ENCODE data around the gene SP100.
"Not testable (repeated sequence)": the region's sequence is repeated elsewhere in the genome, so short reads cannot be mapped to it uniquely, and the experiment has no call there.

Gene SP100

GRCh38 chr2:230419181-230419580 lies 3.2 kb downstream of the SP100 start:
- no peak for DNase-seq (ENCODE audit: low spot score)

- DNase-seq (ENCODE audit: low spot score), result no peak
Observed at GRCh38 chr2:230422149-230422548, 6.1 kb downstream of the SP100 start.

GRCh38 chr2:230423851-230424458 lies 8.0 kb downstream of the SP100 start:
- DNase-seq (ENCODE audit: low spot score), result no peak

- DNase-seq (ENCODE audit: low spot score), result no peak
Observed at GRCh38 chr2:230425377-230425776, 9.4 kb downstream of the SP100 start.

DNA sequence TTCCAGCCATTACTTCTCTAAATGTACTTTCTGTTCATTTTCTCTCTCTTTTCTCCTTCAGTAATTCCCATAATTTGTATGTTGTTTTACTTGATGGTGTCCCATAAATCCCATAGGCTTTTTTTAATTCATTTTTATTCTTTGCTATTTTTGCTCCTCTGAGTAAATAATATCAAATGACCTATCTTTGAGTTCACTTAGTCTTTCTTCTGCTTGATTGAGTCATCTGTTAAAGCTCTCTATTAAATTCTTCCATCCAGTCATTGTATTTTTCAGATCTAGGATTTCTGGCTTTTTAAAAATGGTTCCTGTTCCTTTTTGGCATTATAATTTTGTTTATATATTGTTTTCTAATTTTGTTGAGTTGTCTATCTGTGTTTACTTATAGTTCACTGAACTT lies 13.5 kb downstream of the SP100 start:
- DNase-seq (ENCODE audit: low spot score), result no peak

DNA sequence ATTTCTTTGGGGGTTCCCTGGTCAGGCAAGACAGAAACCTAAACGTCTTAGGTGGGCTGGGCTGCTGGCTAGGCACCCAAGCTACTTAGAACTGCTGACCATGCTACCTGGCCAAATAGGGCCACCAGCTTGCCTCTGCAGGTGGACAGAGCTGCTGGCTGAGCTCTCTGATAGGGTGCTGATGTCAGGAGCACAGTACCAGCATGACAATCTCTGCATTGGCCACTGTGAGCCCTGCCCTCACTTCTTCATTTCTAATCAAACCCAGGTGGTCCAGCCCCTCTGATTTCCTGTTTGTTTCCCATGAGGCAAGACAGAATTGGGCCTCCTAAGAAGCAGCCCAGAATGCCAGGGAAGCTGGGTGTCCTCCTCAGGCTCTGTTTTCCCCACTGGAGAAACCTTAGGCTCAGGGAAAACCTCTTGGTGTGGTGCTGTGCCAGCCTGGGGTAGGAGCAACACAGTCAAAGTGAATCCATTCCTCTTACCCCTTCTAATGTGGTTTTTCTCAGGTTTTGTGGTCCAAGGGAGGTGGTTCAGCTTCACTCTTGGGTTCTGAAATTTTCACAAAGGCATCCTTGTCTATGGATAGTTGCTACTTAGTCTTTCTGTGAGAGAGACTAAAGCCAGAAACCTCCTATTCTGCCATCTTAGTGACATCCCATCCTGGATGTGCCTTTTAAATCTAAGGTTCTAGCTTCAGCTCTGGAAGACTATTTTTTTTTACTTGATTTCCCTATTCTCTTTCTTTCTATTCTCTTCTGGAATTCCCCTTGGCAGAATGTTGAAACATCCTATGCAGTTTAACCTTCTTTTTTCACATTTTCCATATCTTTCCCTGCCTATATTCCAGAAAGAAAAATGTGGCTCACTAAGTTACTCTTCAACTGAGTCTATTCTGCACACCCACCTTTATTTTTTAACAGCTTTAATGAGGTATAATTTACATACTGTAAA lies 15.2 kb downstream of the SP100 start:
- DNase-seq (ENCODE audit: low spot score), result no peak

GRCh38 chr2:230434677-230435324 lies 18.8 kb downstream of the SP100 start:
- no peak for DNase-seq (ENCODE audit: low spot score)

GRCh38 chr2:230435431-230435830 lies 19.4 kb downstream of the SP100 start:
- no peak for DNase-seq (ENCODE audit: low spot score)

DNA sequence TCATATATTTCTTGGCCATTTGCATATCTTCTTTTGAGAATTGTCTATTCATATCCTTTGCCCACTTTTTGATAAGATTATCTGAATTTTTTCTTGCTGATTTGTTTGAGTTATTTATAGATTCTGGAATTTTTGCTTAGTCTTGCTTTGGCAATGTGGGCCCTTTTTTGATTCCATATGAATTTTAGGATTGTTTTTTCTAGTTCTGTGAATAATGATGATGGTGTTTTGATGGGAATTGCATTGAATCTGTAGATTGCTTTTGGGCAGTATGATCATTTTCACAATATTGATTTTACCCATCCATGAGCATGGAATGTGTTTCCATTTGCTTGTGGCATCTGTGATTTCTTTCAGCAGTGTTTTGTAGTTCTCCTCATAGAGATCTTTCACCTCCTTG lies 23.1 kb downstream of the SP100 start:
- not testable (repeated sequence) for DNase-seq (ENCODE audit: low spot score)

DNA sequence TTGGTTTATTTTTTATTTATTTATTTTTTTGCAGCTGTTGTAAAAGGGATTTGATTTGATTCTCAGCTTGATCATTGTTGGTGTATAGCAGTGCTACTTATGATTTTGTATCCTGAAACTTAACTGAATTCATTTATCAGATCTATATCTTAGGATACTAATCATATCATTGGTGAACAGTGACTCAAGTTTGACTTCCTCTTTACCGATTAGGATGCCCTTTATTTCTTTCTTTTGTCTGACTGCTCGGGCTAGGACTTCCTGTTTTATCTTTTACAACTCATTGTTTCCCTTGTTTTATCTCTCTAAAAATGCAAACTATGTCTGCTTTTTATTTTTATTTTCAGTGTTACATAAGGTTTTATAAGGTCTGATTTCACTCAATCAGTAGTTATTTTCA lies 23.6 kb downstream of the SP100 start:
- no peak for DNase-seq (ENCODE audit: low spot score)

GRCh38 chr2:230441227-230441897 lies 25.4 kb downstream of the SP100 start:
- DNase-seq (ENCODE audit: low spot score), result no peak

- no peak for DNase-seq (ENCODE audit: low spot score)
Observed at GRCh38 chr2:230443541-230443940, 27.5 kb downstream of the SP100 start.

- DNase-seq (ENCODE audit: low spot score), result no peak
Observed at GRCh38 chr2:230444832-230445231, 28.8 kb downstream of the SP100 start.

- DNase-seq (ENCODE audit: low spot score), result no peak
Observed at GRCh38 chr2:230447036-230447435, 31.0 kb downstream of the SP100 start.

GRCh38 chr2:230447455-230448451 lies 31.8 kb downstream of the SP100 start:
- no peak for DNase-seq (ENCODE audit: low spot score)

- no peak for DNase-seq (ENCODE audit: low spot score)
Observed at GRCh38 chr2:230449901-230450467, 34.0 kb downstream of the SP100 start.

GRCh38 chr2:230453006-230453405 lies 37.0 kb downstream of the SP100 start:
- DNase-seq (ENCODE audit: low spot score), result no peak

- no peak for DNase-seq (ENCODE audit: low spot score)
Observed at GRCh38 chr2:230455005-230455684, 39.1 kb downstream of the SP100 start.

- no peak for DNase-seq (ENCODE audit: low spot score)
Observed at GRCh38 chr2:230457073-230457768, 41.2 kb downstream of the SP100 start.

DNA sequence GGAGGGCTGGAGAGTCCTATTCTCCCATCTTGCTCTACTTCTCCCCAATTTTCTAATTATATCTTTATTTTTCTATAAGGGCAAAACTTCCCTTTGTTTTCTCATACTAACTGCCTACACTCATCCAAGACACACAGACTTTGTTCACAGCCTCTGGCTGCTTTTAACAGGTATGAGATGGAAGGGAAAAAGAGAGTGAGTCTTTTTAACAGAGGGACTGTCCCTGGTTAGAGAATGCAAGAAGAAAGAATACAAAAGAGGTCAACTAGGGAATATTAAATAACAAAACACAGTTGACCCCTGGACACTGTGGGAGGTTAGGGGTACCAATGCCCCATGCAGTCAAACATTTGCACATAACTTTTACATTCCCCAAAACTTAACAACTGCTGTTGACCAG lies 41.8 kb downstream of the SP100 start:
- no peak for DNase-seq (ENCODE audit: low spot score)

All from HuH-7 (cell line).